ENCODE data around the gene PHETA1. TPM values are rescaled to one million over a fixed set of nuclear protein-coding genes. Genes with fewer than 3 reads are reported as not detected.

The PHETA1 gene
- total and polyA plus RNA-seq, 2 of the 13 experiments (the other 11 are each of a cell fraction or from before 2014, with no cell fraction given), result 11.3 to 20.8 TPM

- TF ChIP-seq ZNF281 (CRISPR knock-in tag; IDR thresholded peaks at IDR 0.05; ENCODE audit: borderline replicate concordance) (peak; percentile 83; the same call in 1 of the 2 replicates), HES4 (CRISPR knock-in tag; IDR thresholded peaks at IDR 0.05; ENCODE audit: borderline replicate concordance) (no peak), SPEN (CRISPR knock-in tag; IDR thresholded peaks at IDR 0.05; ENCODE audit: low read depth) (peak; percentile 86), DMAP1 (CRISPR knock-in tag; IDR thresholded peaks at IDR 0.05) (peak; percentile 59; the same call in 1 of the 2 replicates), HMGA1 (CRISPR knock-in tag; conservative IDR thresholded peaks at IDR 0.05) (no peak), ZHX2 (IDR thresholded peaks at IDR 0.05; ENCODE audit: low read depth) (no peak), ZHX2 (CRISPR knock-in tag; IDR thresholded peaks at IDR 0.05; ENCODE audit: borderline replicate concordance) (no peak), ZNF572 (CRISPR knock-in tag; IDR thresholded peaks at IDR 0.05) (no peak; the same call in 1 of the 2 replicates)
- TF ChIP-seq, protein P1, sequence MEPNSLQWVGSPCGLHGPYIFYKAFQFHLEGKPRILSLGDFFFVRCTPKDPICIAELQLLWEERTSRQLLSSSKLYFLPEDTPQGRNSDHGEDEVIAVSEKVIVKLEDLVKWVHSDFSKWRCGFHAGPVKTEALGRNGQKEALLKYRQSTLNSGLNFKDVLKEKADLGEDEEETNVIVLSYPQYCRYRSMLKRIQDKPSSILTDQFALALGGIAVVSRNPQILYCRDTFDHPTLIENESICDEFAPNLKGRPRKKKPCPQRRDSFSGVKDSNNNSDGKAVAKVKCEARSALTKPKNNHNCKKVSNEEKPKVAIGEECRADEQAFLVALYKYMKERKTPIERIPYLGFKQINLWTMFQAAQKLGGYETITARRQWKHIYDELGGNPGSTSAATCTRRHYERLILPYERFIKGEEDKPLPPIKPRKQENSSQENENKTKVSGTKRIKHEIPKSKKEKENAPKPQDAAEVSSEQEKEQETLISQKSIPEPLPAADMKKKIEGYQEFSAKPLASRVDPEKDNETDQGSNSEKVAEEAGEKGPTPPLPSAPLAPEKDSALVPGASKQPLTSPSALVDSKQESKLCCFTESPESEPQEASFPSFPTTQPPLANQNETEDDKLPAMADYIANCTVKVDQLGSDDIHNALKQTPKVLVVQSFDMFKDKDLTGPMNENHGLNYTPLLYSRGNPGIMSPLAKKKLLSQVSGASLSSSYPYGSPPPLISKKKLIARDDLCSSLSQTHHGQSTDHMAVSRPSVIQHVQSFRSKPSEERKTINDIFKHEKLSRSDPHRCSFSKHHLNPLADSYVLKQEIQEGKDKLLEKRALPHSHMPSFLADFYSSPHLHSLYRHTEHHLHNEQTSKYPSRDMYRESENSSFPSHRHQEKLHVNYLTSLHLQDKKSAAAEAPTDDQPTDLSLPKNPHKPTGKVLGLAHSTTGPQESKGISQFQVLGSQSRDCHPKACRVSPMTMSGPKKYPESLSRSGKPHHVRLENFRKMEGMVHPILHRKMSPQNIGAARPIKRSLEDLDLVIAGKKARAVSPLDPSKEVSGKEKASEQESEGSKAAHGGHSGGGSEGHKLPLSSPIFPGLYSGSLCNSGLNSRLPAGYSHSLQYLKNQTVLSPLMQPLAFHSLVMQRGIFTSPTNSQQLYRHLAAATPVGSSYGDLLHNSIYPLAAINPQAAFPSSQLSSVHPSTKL (CRISPR knock-in tag; IDR thresholded peaks at IDR 0.05), result peak; percentile 97
- TF ChIP-seq, protein P2, sequence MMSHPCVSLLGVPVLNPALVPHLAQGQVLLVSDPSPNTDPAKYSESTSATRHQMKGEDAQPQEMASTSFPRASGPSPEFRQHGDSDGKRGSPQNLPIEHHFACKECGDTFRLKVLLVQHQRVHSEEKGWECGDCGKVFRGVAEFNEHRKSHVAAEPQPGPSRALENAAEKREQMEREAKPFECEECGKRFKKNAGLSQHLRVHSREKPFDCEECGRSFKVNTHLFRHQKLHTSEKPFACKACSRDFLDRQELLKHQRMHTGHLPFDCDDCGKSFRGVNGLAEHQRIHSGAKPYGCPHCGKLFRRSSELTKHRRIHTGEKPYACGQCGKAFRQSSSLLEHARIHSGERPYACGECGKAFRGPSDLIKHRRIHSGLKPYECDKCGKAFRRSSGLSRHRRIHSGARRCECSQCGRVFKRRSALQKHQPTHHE (CRISPR knock-in tag; IDR thresholded peaks at IDR 0.05; ENCODE audit: borderline replicate concordance), result no peak; the same call in 1 of the 2 replicates
These were observed 1.2 kb downstream of the PHETA1 start (continued) for GRCh38 chr12:111367661-111368221.
